ENCODE measurements around the gene ACTG1. TPM values are rescaled to one million over a fixed set of nuclear protein-coding genes. Genes with fewer than 3 reads are reported as not detected.

ACTG1 gene
- total RNA-seq, 2 experiments from 2014 or later, result 4,611 to 5,328 TPM

- no peaks in the 10 kb centered on the region for H3K4me1 Mint-ChIP-seq
- no peaks in the 10 kb centered on the region for H3K9me3 Mint-ChIP-seq
- H3K27me3 Mint-ChIP-seq, result no peaks in the 10 kb centered on the region
- H3K36me3 Mint-ChIP-seq (ENCODE audit: low read depth), result no peaks in the 10 kb centered on the region
- no peak for DNase-seq
- H3K4me3 Mint-ChIP-seq, result no peak overlapping the region
- CTCF ChIA-PET, result interaction anchor here (2.0 kb wide), 1 partner anchor 13 kb away, joined by 6 read pairs; no protein-coding TSS in a partner anchor
- POLR2A ChIA-PET, result no interaction called here
- H3K27ac Mint-ChIP-seq, result no peak overlapping the region
Measured at GRCh38 chr17:81470944-81471817, 41.4 kb downstream of the ACTG1 start.

GRCh38 chr17:81470270-81470943, 42.2 kb downstream of the ACTG1 start:
- ChIA-PET CTCF (no interaction called here), POLR2A (no interaction called here)
- Mint-ChIP-seq H3K4me3 (no peak overlapping the region), H3K9me3 (no peaks in the 10 kb centered on the region), H3K4me1 (no peaks in the 10 kb centered on the region), H3K36me3 (ENCODE audit: low read depth) (no peaks in the 10 kb centered on the region), H3K27me3 (no peaks in the 10 kb centered on the region), H3K27ac (no peak overlapping the region)
- no peak for DNase-seq

GRCh38 chr17:81469266-81469665, 43.3 kb downstream of the ACTG1 start:
- Mint-ChIP-seq H3K9me3 (no peaks in the 10 kb centered on the region), H3K4me3 (no peak overlapping the region), H3K4me1 (no peaks in the 10 kb centered on the region), H3K36me3 (ENCODE audit: low read depth) (no peaks in the 10 kb centered on the region), H3K27me3 (no peaks in the 10 kb centered on the region), H3K27ac (no peak overlapping the region)
- ChIA-PET CTCF (no interaction called here), POLR2A (no interaction called here)
- DNase-seq, result no peak

- no peak overlapping the region for H3K27ac Mint-ChIP-seq
- H3K9me3 Mint-ChIP-seq, result no peaks in the 10 kb centered on the region
- no peak overlapping the region for H3K4me3 Mint-ChIP-seq
- POLR2A ChIA-PET, result no interaction called here
- no peaks in the 10 kb centered on the region for H3K36me3 Mint-ChIP-seq (ENCODE audit: low read depth)
- no peaks in the 10 kb centered on the region for H3K27me3 Mint-ChIP-seq
- no peaks in the 10 kb centered on the region for H3K4me1 Mint-ChIP-seq
- DNase-seq, result no peak
- CTCF ChIA-PET, result no interaction called here
Measured at GRCh38 chr17:81468770-81469121, 43.9 kb downstream of the ACTG1 start.

GRCh38 chr17:81468111-81468769, 44.4 kb downstream of the ACTG1 start:
- POLR2A ChIA-PET, result no interaction called here
- H3K27ac Mint-ChIP-seq, result no peak overlapping the region
- no peaks in the 10 kb centered on the region for H3K36me3 Mint-ChIP-seq (ENCODE audit: low read depth)
- CTCF ChIA-PET, result no interaction called here
- H3K4me1 Mint-ChIP-seq, result no peaks in the 10 kb centered on the region
- H3K4me3 Mint-ChIP-seq, result no peak overlapping the region
- DNase-seq, result no peak
- no peaks in the 10 kb centered on the region for H3K9me3 Mint-ChIP-seq
- H3K27me3 Mint-ChIP-seq, result no peaks in the 10 kb centered on the region

- H3K4me3 Mint-ChIP-seq, result no peak overlapping the region
- ChIA-PET CTCF (no interaction called here), POLR2A (no interaction called here)
- no peaks in the 10 kb centered on the region for H3K36me3 Mint-ChIP-seq (ENCODE audit: low read depth)
- H3K27me3 Mint-ChIP-seq, result no peaks in the 10 kb centered on the region
- DNase-seq, result no peak
- H3K4me1 Mint-ChIP-seq, result no peaks in the 10 kb centered on the region
- H3K27ac Mint-ChIP-seq, result no peak overlapping the region
- no peaks in the 10 kb centered on the region for H3K9me3 Mint-ChIP-seq
Measured at GRCh38 chr17:81466564-81467472, 45.8 kb downstream of the ACTG1 start.

GRCh38 chr17:81465910-81466309, 46.7 kb downstream of the ACTG1 start:
- POLR2A ChIA-PET, result no interaction called here
- no peaks in the 10 kb centered on the region for H3K9me3 Mint-ChIP-seq
- H3K36me3 Mint-ChIP-seq (ENCODE audit: low read depth), result no peaks in the 10 kb centered on the region
- H3K4me3 Mint-ChIP-seq, result no peak overlapping the region
- no peak for DNase-seq
- no peak overlapping the region for H3K27ac Mint-ChIP-seq
- CTCF ChIA-PET, result no interaction called here
- no peaks in the 10 kb centered on the region for H3K27me3 Mint-ChIP-seq
- no peaks in the 10 kb centered on the region for H3K4me1 Mint-ChIP-seq

- no peak overlapping the region for H3K27ac Mint-ChIP-seq
- no peak for DNase-seq
- H3K9me3 Mint-ChIP-seq, result no peaks in the 10 kb centered on the region
- H3K27me3 Mint-ChIP-seq, result no peaks in the 10 kb centered on the region
- no peaks in the 10 kb centered on the region for H3K4me1 Mint-ChIP-seq
- ChIA-PET CTCF (no interaction called here), POLR2A (no interaction called here)
- no peaks in the 10 kb centered on the region for H3K36me3 Mint-ChIP-seq (ENCODE audit: low read depth)
- H3K4me3 Mint-ChIP-seq, result no peak overlapping the region
Measured at GRCh38 chr17:81464586-81464985, 48.0 kb downstream of the ACTG1 start.

GRCh38 chr17:81463506-81463905, 49.1 kb downstream of the ACTG1 start:
- H3K4me3 Mint-ChIP-seq, result no peak overlapping the region
- DNase-seq, result no peak
- H3K36me3 Mint-ChIP-seq (ENCODE audit: low read depth), result no peaks in the 10 kb centered on the region
- no peaks in the 10 kb centered on the region for H3K27me3 Mint-ChIP-seq
- no peaks in the 10 kb centered on the region for H3K9me3 Mint-ChIP-seq
- POLR2A ChIA-PET, result no interaction called here
- H3K27ac Mint-ChIP-seq, result no peak overlapping the region
- H3K4me1 Mint-ChIP-seq, result no peaks in the 10 kb centered on the region
- CTCF ChIA-PET, result no interaction called here

- POLR2A ChIA-PET, result no interaction called here
- no peaks in the 10 kb centered on the region for H3K27me3 Mint-ChIP-seq
- no peaks in the 10 kb centered on the region for H3K4me1 Mint-ChIP-seq
- CTCF ChIA-PET, result no interaction called here
- no peak overlapping the region for H3K4me3 Mint-ChIP-seq
- no peak overlapping the region for H3K27ac Mint-ChIP-seq
- H3K36me3 Mint-ChIP-seq (ENCODE audit: low read depth), result no peaks in the 10 kb centered on the region
- no peak for DNase-seq
- H3K9me3 Mint-ChIP-seq, result no peaks in the 10 kb centered on the region
Measured at GRCh38 chr17:81462506-81463125, 50.0 kb downstream of the ACTG1 start.

GRCh38 chr17:81461607-81462500, 50.7 kb downstream of the ACTG1 start:
- Mint-ChIP-seq H3K27me3 (no peaks in the 10 kb centered on the region), H3K4me1 (no peaks in the 10 kb centered on the region), H3K36me3 (ENCODE audit: low read depth) (no peaks in the 10 kb centered on the region), H3K27ac (no peak overlapping the region), H3K4me3 (no peak overlapping the region), H3K9me3 (no peaks in the 10 kb centered on the region)
- no peak for DNase-seq
- ChIA-PET CTCF (interaction anchor here (0.5 to 0.7 kb wide), 2 partner anchors 17 to 47 kb away, joined by 3 to 4 read pairs; no protein-coding TSS in a partner anchor), POLR2A (no interaction called here)

Data from activated CD4-positive, alpha-beta T cell treated with anti-CD3 and anti-CD28 coated beads, Interleukin-2, amount 10 ng/mL, durations not matched to agents 7 days and 5 days (primary cell).